Duodenal mucosa (tissue), 2 donors: Measurements from ENCODE around the gene RNF181.

Source experiments
- H3K27ac ChIP-seq: one replicate; pipeline ENCODE4 v1.7.0; 2013; ENCODE audit warnings: low read depth, low read length
- H3K27me3 ChIP-seq, 2 donors: one replicate each; pipeline ENCODE4 v1.7.0; 2013; ENCODE audit warnings: low read length in 2 of 2, control low read depth in 1 of 2; ENCODE audit not compliant: insufficient read depth in 2 of 2, control insufficient read depth in 1 of 2
- H3K36me3 ChIP-seq, 2 donors: one replicate each; pipeline ENCODE4 v1.7.0; 2013; ENCODE audit warnings: low read length in 2 of 2, control low read depth in 1 of 2; ENCODE audit not compliant: insufficient read depth in 2 of 2, control insufficient read depth in 1 of 2
- H3K4me1 ChIP-seq, 2 donors: one replicate each; pipeline ENCODE4 v1.7.0; 2013; ENCODE audit warnings: low read length in 2 of 2, control low read depth in 1 of 2; ENCODE audit not compliant: insufficient read depth in 2 of 2, control insufficient read depth in 1 of 2
- H3K4me3 ChIP-seq, 2 donors: one replicate each; pipeline ENCODE4 v1.7.0; 2013; ENCODE audit warnings: low read length in 2 of 2, low read depth in 1 of 2
- H3K9ac ChIP-seq, 2 donors: one replicate each; pipeline ENCODE4 v1.7.0; 2013; ENCODE audit warnings: low read length in 2 of 2, low read depth in 1 of 2
- H3K9me3 ChIP-seq, 2 donors: one replicate each; pipeline ENCODE4 v1.7.0; 2013; ENCODE audit warnings: low read length in 2 of 2, control low read depth in 1 of 2; ENCODE audit not compliant: control insufficient read depth in 1 of 2

RNF181 gene

GRCh38 chr2:85635636-85636035 is 40.1 kb downstream of the RNF181 start:
- Histone ChIP-seq H3K4me1 (no peaks in the 10 kb centered on the region), H3K9ac (no peak overlapping the region), H3K27ac (no peak overlapping the region), H3K36me3 (peaks cover 35 to 82% of the 10 kb centered on the region in 2 donors), H3K4me3 (no peak overlapping the region), H3K9me3 (no peaks in the 10 kb centered on the region), H3K27me3 (no peaks in the 10 kb centered on the region)

DNA sequence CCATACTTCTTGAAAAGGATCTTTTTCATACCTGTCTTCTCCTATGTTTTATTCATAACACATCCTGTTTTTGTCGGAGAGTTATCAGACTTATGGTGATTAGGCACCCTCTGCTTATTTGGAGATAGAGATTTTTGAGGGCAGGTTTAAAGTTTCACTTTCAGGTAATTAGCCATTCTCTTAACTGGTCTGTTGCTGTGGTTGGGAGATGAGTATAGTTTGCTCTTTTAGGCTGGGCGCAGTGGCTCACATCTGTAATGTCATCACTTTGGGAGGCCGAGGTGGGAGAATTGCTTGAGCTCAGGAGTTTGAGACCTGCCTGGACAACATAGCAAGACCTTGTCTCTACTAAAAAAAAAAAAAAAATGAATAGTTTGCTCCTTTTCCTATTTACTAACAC is 47.2 kb downstream of the RNF181 start:
- no peaks in the 10 kb centered on the region for H3K9me3 ChIP-seq
- H3K36me3 ChIP-seq = peaks cover 26 to 89% of the 10 kb centered on the region in 2 donors
- H3K4me3 ChIP-seq = no peak overlapping the region

DNA sequence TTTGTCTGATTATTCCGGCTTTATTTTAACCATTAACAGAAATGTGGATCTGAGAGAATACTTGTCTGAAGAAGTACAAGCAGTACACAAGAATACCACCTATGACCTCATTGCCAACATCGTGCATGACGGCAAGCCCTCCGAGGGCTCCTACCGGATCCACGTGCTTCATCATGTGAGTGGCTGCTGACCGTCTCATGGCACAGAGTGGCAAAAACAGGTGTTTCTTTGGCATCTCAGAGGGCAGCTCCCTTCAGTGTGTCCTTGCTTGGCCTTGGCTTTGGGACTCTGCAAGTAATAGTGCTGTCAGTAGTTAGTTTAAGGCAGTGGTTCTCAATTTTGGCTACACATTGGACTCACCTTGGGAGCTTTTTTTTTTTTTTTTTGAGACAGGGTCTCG is 49.4 kb downstream of the RNF181 start:
- H3K4me3 ChIP-seq = no peak overlapping the region
- peaks cover 0 to 6% of the 10 kb centered on the region in 2 donors for H3K4me1 ChIP-seq
- H3K27me3 ChIP-seq = no peaks in the 10 kb centered on the region
- no peak overlapping the region for H3K27ac ChIP-seq
- H3K36me3 ChIP-seq = peaks cover 39 to 89% of the 10 kb centered on the region in 2 donors
- no peak overlapping the region for H3K9ac ChIP-seq
- H3K9me3 ChIP-seq = no peaks in the 10 kb centered on the region

More for the DNA sequence above, 47.2 kb downstream of the RNF181 start:
- Histone ChIP-seq H3K27me3 (no peaks in the 10 kb centered on the region), H3K27ac (no peak overlapping the region), H3K9ac (no peak overlapping the region), H3K4me1 (no peaks in the 10 kb centered on the region)

DNA sequence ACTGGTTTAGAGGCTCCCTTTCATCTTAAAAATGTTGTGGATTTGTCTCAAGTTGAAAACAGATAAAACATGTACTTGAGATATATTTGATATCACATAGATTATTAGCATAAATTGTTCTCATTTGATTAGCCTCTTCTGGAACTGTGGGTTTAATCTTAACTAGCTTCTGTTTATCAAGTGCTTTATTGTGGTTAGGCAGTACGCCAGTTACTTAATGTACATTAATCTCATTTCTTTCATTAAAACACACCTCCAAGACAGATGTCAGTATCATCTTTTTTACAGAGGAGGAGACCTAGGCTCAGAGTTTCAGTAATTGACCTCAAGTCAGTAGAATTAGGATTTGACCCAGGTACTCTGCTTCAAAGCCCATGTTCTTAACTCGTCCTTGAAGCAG is 50.6 kb downstream of the RNF181 start:
- H3K27me3 ChIP-seq = no peaks in the 10 kb centered on the region
- no peaks in the 10 kb centered on the region for H3K9me3 ChIP-seq
- H3K9ac ChIP-seq = no peak overlapping the region
- H3K4me1 ChIP-seq = peaks cover 0 to 6% of the 10 kb centered on the region in 2 donors
- H3K36me3 ChIP-seq = peaks cover 37 to 87% of the 10 kb centered on the region in 2 donors
- no peak overlapping the region for H3K4me3 ChIP-seq
- no peak overlapping the region for H3K27ac ChIP-seq
